Adrenal gland (tissue), 12 donors: ENCODE data around the gene RASA2. TPM values are rescaled to one million over a fixed set of nuclear protein-coding genes. Genes with fewer than 3 reads are reported as not detected.
A peak's percentile ranks its signal among the peaks of the same experiment; 100 is the strongest.

Experiments
- DNase-seq, 7 donors: peaks; one replicate each; pipeline ENCODE4 v3.0.0-alpha.2; 2019 to 2020
- H3K27ac ChIP-seq, 5 donors: fragments of 200-600 bp; sonication (generic) in 4 of 5; 1 replicate in 3 of 5; 2 replicates in 2 of 5; pipeline versions ENCODE4 v1.5.1 to v1.8.0; 2016 to 2020; ENCODE audit warnings: mild to moderate bottlenecking in 1 of 5
- H3K27me3 ChIP-seq: fragments of 200-600 bp; 2 replicates; pipeline ENCODE4 v1.8.0; 2021
- H3K36me3 ChIP-seq, 2 donors: fragments of 200-600 bp; replicated peaks in 1 of 2; 1 replicate in 1 of 2; 2 replicates in 1 of 2; pipeline versions ENCODE4 v1.5.1 to v1.8.0; 2018 to 2022
- H3K4me1 ChIP-seq, 2 donors: fragments of 200-600 bp; replicated peaks in 1 of 2; 1 replicate in 1 of 2; 2 replicates in 1 of 2; pipeline versions ENCODE4 v1.5.1 to v1.8.0; 2018 to 2021
- H3K4me3 ChIP-seq, 4 donors: fragments of 200-600 bp; sonication (generic) in 3 of 4; one replicate each; pipeline ENCODE4 v1.5.1; 2016 to 2018
- H3K9me3 ChIP-seq, 3 donors: fragments of 200-600 bp; sonication (generic) in 1 of 3; replicated peaks in 1 of 3; 1 replicate in 2 of 3; 2 replicates in 1 of 3; pipeline versions ENCODE4 v1.5.1 to v1.8.0; 2016 to 2021
- POLR2A ChIP-seq, 2 donors: fragments of 450-650 bp; IDR thresholded peaks; one replicate each; pipeline ENCODE4 v1.6.1; 2017; ENCODE audit warnings: antibody characterized with exemption in 2 of 2, mild to moderate bottlenecking in 2 of 2, moderate library complexity in 1 of 2
- WGBS, 4 donors: extraction: QIAGEN DNeasy Blood & Tissue Kit in 2 of 4; methylation state at CpG; one replicate each; pipeline versions ENCODE4 v1.1.5 to v1.1.7; 2013 to 2017; 5-methylcytosine and 5-hydroxymethylcytosine counted together
- intact Hi-C, 2 donors: fragments of 100-400 bp; cut with DNase I; formaldehyde crosslinking; loops; one replicate each; pipeline versions ENCODE4 v1.14.1 to v1.15.0; 2022 to 2023
- polyA plus RNA-seq, 3 donors: library from polyadenylated mRNA; stranded (reverse); fragments of 200-250 nt in 2 of 3; fragments of 350-450 nt in 1 of 3; fragmentation: Illumina TruSeq in 1 of 3; extraction: RNeasy Lipid Tissue Mini Kit (QIAGEN cat#74804) in 1 of 3; gene quantifications; one replicate each; pipeline ENCODE4 v1.2.3, GENCODE V29; 2013 to 2014
- total RNA-seq, 9 donors: library from RNA; depleted of rRNA in 4 of 9; stranded (reverse); fragments of >200 nt in 4 of 9; fragments of 120-200 nt in 1 of 9; fragmentation: NEBNext Ultra II Directional in 1 of 9; extraction: Animal tissue kit (Norgen Biotek cat#: 25700) in 1 of 9; gene quantifications; one replicate each; pipeline versions ENCODE4 v1.1.0 to v1.2.4, GENCODE V29; 2013 to 2023
- TF ChIP-seq, protein P1 (sequence below), 6 experiments: fragments of 450-650 bp in 4 of 6; fragments of 200-600 bp in 2 of 6; sonication (generic) in 1 of 6; IDR thresholded peaks; 1 replicate in 5 of 6; 2 replicates in 1 of 6; pipeline versions ENCODE4 v1.5.1 to v1.8.0; 2016 to 2021; ENCODE audit warnings: antibody characterized with exemption in 6 of 6, mild to moderate bottlenecking in 2 of 6, moderate library complexity in 1 of 6
- donor health status: healthy with polysubstance abuse.
- donor health status: Bipolar disorder and iron deficiency.
- donor health status: DM: yes; HTN: yes; CAD: no.
- donor health status: DM: no; HTN: no; CAD: no.
- donor health status: DM: no; HTN: no; CAD: no.
- donor health status: DM: yes; HTN: yes; CAD: no.

Gene RASA2
- total and polyA plus RNA-seq, 12 donors, result 5.7 to 52.5 (median 10.2) TPM

DNA sequence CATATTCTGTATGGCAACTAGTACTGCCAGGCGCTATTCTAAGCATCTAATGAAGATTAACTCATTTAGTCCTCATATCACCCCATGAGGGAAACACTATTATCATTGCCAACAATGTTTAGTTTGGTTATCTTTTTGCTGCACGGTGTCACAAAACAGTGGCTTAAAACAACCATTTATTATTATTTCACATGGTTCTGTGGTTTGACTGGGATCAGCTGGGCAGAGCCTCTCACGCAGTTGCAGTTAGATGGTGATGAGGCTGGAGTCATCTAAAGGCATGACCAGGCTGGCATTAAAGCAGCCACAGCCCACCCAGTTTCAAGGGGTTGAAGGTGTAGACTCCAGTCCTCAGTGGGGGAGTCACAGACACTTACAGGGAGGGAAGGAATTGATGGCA, 32.8 kb upstream of the RASA2 start:
- peak overlapping the region in 1 of 5 donors; percentile 51 for H3K27ac ChIP-seq
- no peaks in the 10 kb centered on the region for H3K27me3 ChIP-seq
- WGBS, 4 donors, result 68 to 86% (median 75%) methylated on average over 3 of the region's 3 CpGs
- TF ChIP-seq POLR2A (IDR thresholded peaks at IDR 0.05), result no peak
- TF ChIP-seq, protein P1, sequence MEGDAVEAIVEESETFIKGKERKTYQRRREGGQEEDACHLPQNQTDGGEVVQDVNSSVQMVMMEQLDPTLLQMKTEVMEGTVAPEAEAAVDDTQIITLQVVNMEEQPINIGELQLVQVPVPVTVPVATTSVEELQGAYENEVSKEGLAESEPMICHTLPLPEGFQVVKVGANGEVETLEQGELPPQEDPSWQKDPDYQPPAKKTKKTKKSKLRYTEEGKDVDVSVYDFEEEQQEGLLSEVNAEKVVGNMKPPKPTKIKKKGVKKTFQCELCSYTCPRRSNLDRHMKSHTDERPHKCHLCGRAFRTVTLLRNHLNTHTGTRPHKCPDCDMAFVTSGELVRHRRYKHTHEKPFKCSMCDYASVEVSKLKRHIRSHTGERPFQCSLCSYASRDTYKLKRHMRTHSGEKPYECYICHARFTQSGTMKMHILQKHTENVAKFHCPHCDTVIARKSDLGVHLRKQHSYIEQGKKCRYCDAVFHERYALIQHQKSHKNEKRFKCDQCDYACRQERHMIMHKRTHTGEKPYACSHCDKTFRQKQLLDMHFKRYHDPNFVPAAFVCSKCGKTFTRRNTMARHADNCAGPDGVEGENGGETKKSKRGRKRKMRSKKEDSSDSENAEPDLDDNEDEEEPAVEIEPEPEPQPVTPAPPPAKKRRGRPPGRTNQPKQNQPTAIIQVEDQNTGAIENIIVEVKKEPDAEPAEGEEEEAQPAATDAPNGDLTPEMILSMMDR (IDR thresholded peaks at IDR 0.05), result no peak
- no peaks in the 10 kb centered on the region for H3K9me3 ChIP-seq
- peaks cover 0 to 14% of the 10 kb centered on the region in 2 donors for H3K4me1 ChIP-seq
- no peak for DNase-seq
- no peaks in the 10 kb centered on the region for H3K36me3 ChIP-seq
- H3K4me3 ChIP-seq, result peak overlapping the region in 1 of 4 donors; percentile 8
- intact Hi-C loops, result loop anchor here (5.0 kb wide), 2 partner anchors 92 to 97 kb away; no protein-coding TSS in a partner anchor

DNA sequence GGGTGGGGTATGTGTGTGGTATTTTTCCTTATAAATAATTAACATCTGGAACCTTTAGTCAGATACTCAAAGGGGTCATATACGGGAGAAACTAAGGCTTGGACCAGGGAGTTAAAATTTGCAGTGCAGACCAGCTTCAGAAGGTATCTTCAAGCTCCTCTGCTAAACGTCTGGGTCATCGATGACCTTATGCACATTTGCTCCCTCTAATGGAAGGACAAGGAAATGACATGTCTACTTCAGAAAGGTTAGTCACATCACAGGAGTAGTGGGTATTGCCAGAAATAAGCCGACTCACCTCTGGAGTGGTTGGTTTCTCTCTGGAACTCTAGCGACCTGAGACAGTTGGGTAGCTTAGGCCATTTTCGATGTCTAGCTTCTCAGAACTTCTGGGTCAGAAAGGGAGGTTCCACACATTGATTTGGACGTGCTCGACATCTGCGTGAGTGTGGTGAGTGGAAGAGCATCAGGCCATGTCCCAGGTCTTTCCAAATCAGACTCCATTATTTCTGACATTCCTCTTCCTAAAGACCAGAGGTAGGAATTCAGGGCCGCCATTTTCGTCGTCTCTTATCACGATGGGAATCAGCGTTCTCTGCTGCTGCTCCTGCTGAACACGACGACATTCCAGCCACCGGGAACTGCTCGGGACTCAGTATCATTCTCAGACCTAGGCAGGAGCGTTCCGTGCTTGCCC, 31.8 kb upstream of the RASA2 start:
- no peaks in the 10 kb centered on the region for H3K27me3 ChIP-seq
- WGBS, 4 donors, result 65 to 72% (median 69%) methylated on average over 19 to 20 of the region's 20 CpGs
- H3K9me3 ChIP-seq, result no peaks in the 10 kb centered on the region
- peak overlapping the region in 1 of 4 donors; percentile 8 for H3K4me3 ChIP-seq
- H3K4me1 ChIP-seq, result peaks cover 0 to 12% of the 10 kb centered on the region in 2 donors
- peak in 2 of 7 donors; percentile 35 to 44 for DNase-seq
- peak overlapping the region in 1 of 5 donors; percentile 51 for H3K27ac ChIP-seq
- intact Hi-C loops, result loop anchor here (5.0 kb wide), 3 partner anchors 93 to 148 kb away; no protein-coding TSS in a partner anchor
- H3K36me3 ChIP-seq, result no peaks in the 10 kb centered on the region
- no peak for TF ChIP-seq POLR2A (IDR thresholded peaks at IDR 0.05)
- TF ChIP-seq, protein P1 (IDR thresholded peaks at IDR 0.05), result peak; percentile 49 to 84 (median 75)

DNA sequence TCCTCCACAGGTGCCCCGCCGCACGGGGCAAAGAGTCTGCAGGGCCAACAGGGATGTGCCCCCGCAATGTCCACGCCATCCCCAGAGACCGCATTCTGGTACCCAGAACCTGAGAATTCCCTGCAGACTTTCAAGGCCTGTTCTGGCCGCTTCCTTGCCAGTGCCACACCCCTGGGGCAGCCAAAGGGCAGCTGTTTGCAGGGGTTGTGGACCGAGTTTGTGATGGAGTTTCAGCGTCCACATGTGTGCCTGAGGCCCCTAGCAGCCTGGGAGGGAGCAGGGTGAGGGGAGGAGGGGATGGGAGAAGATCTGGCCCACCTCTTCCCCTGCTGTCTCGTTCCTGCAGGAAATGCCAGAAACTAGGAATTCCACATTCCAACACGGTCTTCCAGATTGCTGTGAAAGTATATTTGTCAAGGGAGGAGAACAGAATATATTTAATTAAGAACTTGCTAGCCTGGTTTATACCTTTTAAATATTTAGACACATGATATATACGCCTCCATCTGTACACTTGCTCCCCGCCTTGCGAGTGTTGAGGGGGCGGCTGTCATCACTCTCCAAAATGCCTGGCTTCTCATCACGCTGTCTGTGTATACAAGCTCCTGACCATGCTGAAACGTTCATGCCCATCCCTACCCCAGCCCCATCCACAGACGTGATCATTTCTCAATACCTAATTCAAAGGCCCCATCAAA, 31.1 kb upstream of the RASA2 start:
- H3K27me3 ChIP-seq, result no peaks in the 10 kb centered on the region
- H3K9me3 ChIP-seq, result no peaks in the 10 kb centered on the region
- H3K36me3 ChIP-seq, result no peaks in the 10 kb centered on the region
- peak overlapping the region in 1 of 5 donors; percentile 20 for H3K27ac ChIP-seq
- peaks cover 0 to 12% of the 10 kb centered on the region in 2 donors for H3K4me1 ChIP-seq
- intact Hi-C loops, result loop anchor here (5.0 kb wide), 1 partner anchor 148 kb away; no protein-coding TSS in a partner anchor
- WGBS, 4 donors, result 72 to 82% (median 80%) methylated on average over 14 to 18 of the region's 18 CpGs
- no peak for DNase-seq
- TF ChIP-seq, protein P1 (IDR thresholded peaks at IDR 0.05), result no peak
- TF ChIP-seq POLR2A (IDR thresholded peaks at IDR 0.05), result no peak
- no peak overlapping the region for H3K4me3 ChIP-seq

DNA sequence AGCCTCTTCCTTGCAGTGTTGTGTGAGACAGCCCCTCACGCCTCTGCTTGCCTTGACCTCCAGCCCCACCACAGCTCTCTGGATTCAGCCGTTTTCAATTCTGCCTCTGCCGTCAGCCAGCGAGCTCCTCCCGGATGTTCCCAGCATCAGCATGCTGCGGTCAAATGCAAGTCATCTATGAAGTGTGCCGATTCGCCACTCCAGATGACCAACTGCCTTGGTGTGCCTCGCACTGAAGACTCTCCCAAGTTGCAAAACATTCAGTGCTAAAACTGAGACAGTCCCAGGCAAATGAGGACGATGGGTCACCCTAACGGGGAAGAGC, 30.6 kb upstream of the RASA2 start:
- Histone ChIP-seq H3K9me3 (no peaks in the 10 kb centered on the region), H3K36me3 (no peaks in the 10 kb centered on the region), H3K4me1 (peaks cover 0 to 12% of the 10 kb centered on the region in 2 donors), H3K27me3 (no peaks in the 10 kb centered on the region), H3K27ac (peak overlapping the region in 1 of 5 donors; percentile 20), H3K4me3 (no peak overlapping the region)
- TF ChIP-seq POLR2A (IDR thresholded peaks at IDR 0.05), result no peak
- TF ChIP-seq, protein P1 (IDR thresholded peaks at IDR 0.05), result no peak
- intact Hi-C loops, result loop anchor here (5.0 kb wide), 1 partner anchor 149 kb away; no protein-coding TSS in a partner anchor
- DNase-seq, result peak in 2 of 7 donors; percentile 20 to 28
- 70 to 85% (median 84%) methylated on average over 11 of the region's 11 CpGs for WGBS, 4 donors
